DLD1 (cell line): Measurements from ENCODE around the gene NT5DC4.

Source experiments
- in situ Hi-C: cut with HindIII; loops from 2 replicates; pipeline ENCODE4 v1.10.0; 2017; ENCODE audit warnings: low sequenced_read_pairs

The NT5DC4 gene

GRCh38 chr2:112782234-112782799 lies 61.5 kb downstream of the NT5DC4 start:
- in situ Hi-C loops, result no loop called here

GRCh38 chr2:112783187-112783714 lies 62.4 kb downstream of the NT5DC4 start:
- in situ Hi-C loops, result no loop called here

- in situ Hi-C loops, result no loop called here
Measured at GRCh38 chr2:112784199-112785189, 63.7 kb downstream of the NT5DC4 start, which contains the start of gene IL1A. Gene IL1A (minus strand): TSS chr2:112784493. CDS start chr2:112783770, 723 bp downstream.

- in situ Hi-C loops, result no loop called here
Measured at GRCh38 chr2:112787294-112787693, 66.5 kb downstream of the NT5DC4 start.

GRCh38 chr2:112787729-112788393 lies 67.0 kb downstream of the NT5DC4 start:
- in situ Hi-C loops, result no loop called here

GRCh38 chr2:112788653-112789052 lies 67.8 kb downstream of the NT5DC4 start:
- in situ Hi-C loops, result no loop called here
